ENCODE results near the gene SSNA1.
A peak's percentile ranks its signal among the peaks of the same experiment; 100 is the strongest.

Gene SSNA1

GRCh38 chr9:137184881-137185660, 3.4 kb upstream of the SSNA1 start:
- no peak for DNase-seq

GRCh38 chr9:137185921-137186320, 2.6 kb upstream of the SSNA1 start:
- DNase-seq = no peak

GRCh38 chr9:137186385-137186784, 2.1 kb upstream of the SSNA1 start:
- no peak for DNase-seq

GRCh38 chr9:137187386-137187785, 1.1 kb upstream of the SSNA1 start:
- DNase-seq = no peak

DNA sequence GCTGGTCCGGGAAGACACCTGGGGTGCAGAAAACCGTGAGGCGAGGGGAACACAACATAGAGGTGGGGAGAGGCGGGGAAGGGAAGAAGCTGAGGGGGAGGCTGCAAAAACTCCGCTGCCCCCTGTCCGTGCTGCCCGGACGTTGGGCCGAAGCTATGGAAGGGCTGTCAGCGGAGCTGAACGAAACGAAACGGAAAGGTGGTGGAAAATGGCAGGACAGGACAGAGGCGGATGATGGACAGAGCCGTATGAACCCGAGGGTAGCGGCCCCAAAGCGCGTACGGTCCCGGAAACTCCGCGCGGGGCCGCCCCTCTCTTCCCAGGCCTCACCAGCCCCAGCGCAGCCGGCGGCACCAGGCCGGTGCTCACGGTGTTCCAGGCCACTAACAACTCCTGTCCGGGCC, 388 bp upstream of the SSNA1 start:
- no peak for DNase-seq

DNA sequence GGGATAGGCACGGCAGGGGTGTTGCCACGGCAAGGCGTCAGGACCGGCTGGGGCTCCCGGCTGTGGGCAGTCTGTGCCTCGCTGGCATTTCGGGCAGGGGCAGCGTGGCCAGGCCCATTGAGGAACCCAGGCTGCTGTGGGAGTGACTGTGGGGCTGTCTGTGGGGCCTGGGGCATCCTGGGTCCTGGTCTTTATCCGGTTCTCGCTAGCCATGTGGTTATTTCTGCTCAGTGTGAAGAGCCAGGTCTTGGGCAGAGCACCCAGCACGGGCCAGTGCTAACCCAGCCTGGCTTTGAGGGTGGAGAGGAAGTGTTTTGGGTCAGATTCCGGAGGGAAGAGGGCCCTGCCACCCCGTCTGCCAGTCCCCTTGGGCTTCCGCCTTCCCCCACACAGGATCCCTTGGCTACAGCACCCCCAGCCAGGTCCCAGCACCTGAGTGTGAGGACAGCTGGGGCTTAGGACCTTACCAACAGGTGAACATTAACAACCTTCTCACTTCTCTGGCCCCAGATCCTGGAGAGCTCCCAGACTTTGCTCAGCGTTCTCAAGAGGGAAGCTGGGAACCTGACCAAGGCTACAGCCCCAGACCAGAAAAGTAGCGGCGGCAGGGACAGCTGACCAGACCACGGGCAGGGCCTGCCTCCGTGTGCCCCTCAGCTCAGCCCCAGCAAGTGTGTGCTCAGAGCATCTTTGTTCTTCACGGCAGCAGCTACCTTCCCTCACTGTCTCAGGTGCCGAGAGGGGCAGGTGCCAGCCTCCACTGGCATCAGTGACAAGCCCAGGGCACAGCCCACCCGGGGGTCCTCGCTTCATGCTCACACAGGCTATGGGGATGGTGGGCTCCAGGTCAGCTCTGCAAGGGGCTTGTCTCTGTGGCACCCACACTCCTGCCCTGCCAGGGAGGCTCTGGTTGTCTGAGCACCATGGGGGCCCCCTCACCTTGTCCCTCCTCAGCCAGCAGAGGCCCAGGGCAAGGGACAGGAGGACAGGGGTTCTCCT, 1.1 kb downstream of the SSNA1 start:
- DNase-seq = no peak

GRCh38 chr9:137190315-137190856, 1.9 kb downstream of the SSNA1 start:
- DNase-seq = no peak

- DNase-seq = no peak
Observed at GRCh38 chr9:137191245-137191644, 2.8 kb downstream of the SSNA1 start.

GRCh38 chr9:137191691-137192447, 3.4 kb downstream of the SSNA1 start:
- DNase-seq = no peak

- DNase-seq = no peak
Observed at GRCh38 chr9:137192448-137192780, 3.9 kb downstream of the SSNA1 start.

DNA sequence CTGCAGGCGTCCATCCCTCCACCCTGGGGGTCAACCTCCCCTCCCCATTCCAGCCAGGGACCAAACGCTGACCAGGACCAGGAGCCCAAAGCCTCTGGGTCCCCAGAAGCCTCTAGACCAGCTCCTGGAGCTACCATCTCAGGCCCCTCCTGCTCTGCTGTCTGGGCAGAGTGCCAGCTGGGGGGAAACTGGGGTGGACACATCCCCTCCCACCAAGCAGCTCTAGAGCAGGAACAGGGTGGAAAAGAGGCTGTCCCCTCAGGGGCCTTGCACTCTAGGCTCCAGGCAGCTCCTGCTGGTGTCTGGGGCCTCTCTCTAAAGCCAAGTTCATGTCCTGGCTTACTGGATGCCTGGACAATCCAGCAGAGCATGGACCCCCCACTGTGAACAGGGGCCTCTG, 4.4 kb downstream of the SSNA1 start:
- DNase-seq = no peak

DNA sequence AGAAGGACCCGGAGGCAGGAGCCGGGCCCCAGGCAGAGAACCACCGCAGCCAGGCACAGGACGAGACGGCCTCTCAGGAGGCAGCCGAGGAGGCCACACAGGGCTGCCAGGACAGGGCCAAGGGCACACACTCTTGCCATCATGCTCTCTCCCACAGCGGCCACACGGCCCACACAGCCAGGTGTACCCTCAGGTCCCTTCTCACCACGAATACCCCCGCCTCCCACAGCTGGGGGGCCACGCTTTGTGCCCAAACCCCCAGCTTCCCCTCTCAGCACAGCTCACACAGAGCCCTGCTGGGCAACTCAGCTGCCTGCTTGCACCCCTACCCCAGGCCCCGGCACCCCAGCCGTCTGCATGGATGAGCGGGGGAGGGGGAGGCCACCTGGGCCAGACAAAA, 5.3 kb downstream of the SSNA1 start:
- no peak for DNase-seq

DNA sequence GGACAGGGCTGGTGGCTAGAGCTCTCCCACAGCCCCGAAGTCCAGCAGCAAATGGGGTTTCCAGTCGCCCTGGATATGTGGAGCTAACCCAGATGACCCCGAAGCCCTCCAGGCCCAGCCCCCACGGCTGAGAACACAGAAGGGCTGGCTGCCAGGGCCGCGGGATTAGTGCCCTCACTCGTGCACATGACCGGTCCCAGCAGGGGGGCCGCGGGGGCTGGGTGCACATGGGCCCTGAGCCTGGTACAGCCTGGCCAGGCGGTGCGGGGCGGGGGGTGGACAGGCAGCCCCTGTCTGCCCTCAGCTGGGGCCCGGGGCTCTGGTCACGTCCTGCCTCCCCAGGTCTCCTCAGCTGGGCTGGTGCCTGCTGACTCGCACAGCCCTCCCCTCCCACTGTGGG, 5.9 kb downstream of the SSNA1 start:
- DNase-seq = peak in 2 of 3 experiments; percentile 48 to 49

DNA sequence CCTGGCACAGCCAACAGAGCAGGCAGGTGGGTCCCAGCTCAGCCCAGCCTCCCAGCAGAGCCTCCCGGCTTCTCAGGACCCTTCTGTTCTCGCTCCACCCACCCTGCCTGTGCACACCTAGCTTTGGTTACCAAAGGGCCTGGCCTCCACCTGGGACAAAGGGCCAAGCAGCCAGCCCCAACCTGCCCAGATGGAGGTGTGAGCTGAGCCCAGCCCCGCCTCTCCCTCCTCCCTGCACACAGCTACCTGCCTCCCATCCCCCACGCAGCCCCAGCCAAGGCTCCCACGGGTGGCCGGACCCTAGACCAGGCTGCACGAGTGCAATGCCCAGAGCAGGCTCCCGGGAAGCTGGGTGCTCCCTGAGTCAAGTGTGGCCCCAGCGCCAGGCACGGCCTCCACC, 6.4 kb downstream of the SSNA1 start:
- peak in 2 of 3 experiments; percentile 27 to 82 for DNase-seq

DNA sequence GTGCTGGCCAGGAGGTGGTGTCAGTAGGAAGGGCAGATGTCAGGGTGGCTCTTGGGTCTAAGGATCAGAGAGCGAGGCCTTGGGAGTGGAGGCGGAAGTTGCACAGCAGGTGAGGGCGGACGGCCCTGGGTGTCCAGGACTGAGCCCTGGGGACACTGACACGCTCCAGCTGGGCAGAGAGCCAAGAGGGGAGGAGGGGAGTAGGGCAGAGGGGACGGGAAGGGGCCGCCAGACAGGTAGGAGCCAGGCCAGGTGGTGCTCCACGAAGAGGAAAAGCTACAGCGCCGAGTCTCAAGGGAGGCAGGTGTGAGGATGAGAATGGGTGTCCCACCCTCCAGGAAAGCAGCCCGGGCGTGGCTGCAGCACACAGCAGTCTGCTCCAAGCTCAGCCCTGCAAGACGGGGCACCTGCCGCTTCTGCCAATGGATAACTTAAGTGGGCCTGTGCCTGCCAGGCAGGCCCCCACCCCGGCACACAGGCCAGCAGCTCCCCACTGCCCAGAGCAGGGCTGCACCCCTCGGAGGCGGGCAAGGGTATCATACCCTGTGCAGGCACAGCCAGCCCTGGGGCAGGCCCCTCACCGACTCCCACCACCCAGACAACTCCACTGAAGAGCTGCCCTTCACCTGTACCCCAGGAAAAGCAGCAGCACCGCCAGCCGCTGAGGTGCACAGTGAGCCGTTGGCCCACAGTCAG, 7.2 kb downstream of the SSNA1 start:
- peak; percentile 83 to 99 (median 96) for DNase-seq

GRCh38 chr9:137198051-137198901, 9.8 kb downstream of the SSNA1 start:
- DNase-seq = peak; percentile 2 to 34 (median 18)

- DNase-seq = no peak
Observed at GRCh38 chr9:137198902-137199283, 10.4 kb downstream of the SSNA1 start.

- no peak for DNase-seq
Observed at GRCh38 chr9:137199411-137200121, 11.1 kb downstream of the SSNA1 start.

- DNase-seq = peak; percentile 97 to 100 (median 100)
Observed at GRCh38 chr9:137200311-137201204, 12.1 kb downstream of the SSNA1 start, which contains the start of gene TPRN. Gene TPRN (minus strand): TSS chr9:137200741. CDS start chr9:137200711, 30 bp downstream.
